ENCODE data around the gene MAML1. TPM values are rescaled to one million over a fixed set of nuclear protein-coding genes. Genes with fewer than 3 reads are reported as not detected.
A peak's percentile ranks its signal among the peaks of the same experiment; 100 is the strongest.

The MAML1 gene
- total RNA-seq, 1 experiment from 2014 or later = 10.6 TPM

- no peaks in the 10 kb centered on the region for H4K20me1 ChIP-seq (ENCODE audit: low read length)
- no peak overlapping the region for H2AFZ ChIP-seq (ENCODE audit: low read length)
- peaks cover 26% of the 10 kb centered on the region for H3K4me1 ChIP-seq (ENCODE audit: insufficient read depth, low read length)
- H3K9ac ChIP-seq (ENCODE audit: low read length) = no peak overlapping the region
- intact Hi-C loops (cut with micrococcal nuclease) = no loop called here
- peaks cover 5% of the 10 kb centered on the region for H3F3A ChIP-seq (ENCODE audit: low read length, unreplicated experiment)
- TF ChIP-seq EZH2 (IDR thresholded peaks at IDR 0.05; ENCODE audit: low read length, unreplicated experiment) = no peak
- no peak for TF ChIP-seq EZH2phosphoT487 (IDR thresholded peaks at IDR 0.05; ENCODE audit: borderline replicate concordance, low read length)
- TF ChIP-seq CTCF (conservative IDR thresholded peaks at IDR 0.05; ENCODE audit: low read depth, low read length) = no peak
- ChIA-PET POLR2A (ENCODE audit: unreplicated experiment) (no interaction called here), CTCF (no interaction called here)
- H3K36me3 ChIP-seq (ENCODE audit: low read depth, low read length) = peaks cover 20% of the 10 kb centered on the region
- H3K27me3 ChIP-seq (ENCODE audit: low read length) = no peaks in the 10 kb centered on the region
- H3K4me2 ChIP-seq (ENCODE audit: low read length) = no peak overlapping the region
- no TSS peak for BruUV-seq (replicated peaks)
- no peaks in the 10 kb centered on the region for H3K9me2 ChIP-seq (replicated peaks; ENCODE audit: low read length)
- DNase-seq (no peak), ATAC-seq (no peak)
- no peak overlapping the region for H3K27ac ChIP-seq (ENCODE audit: low read length)
- no peaks in the 10 kb centered on the region for H3K9me3 ChIP-seq (ENCODE audit: low read length)
- no peak overlapping the region for H3K4me3 ChIP-seq (ENCODE audit: low read length)
- H3K79me2 ChIP-seq (ENCODE audit: low read length) = peaks cover 29% of the 10 kb centered on the region
Measured at GRCh38 chr5:179767496-179768100, 35.0 kb downstream of the MAML1 start.

- Histone ChIP-seq H4K20me1 (ENCODE audit: low read length) (no peaks in the 10 kb centered on the region), H3K9me3 (ENCODE audit: low read length) (no peaks in the 10 kb centered on the region), H3K79me2 (ENCODE audit: low read length) (peaks cover 26% of the 10 kb centered on the region), H3K9ac (ENCODE audit: low read length) (no peak overlapping the region), H3K36me3 (ENCODE audit: low read depth, low read length) (peaks cover 20% of the 10 kb centered on the region), H3K4me2 (ENCODE audit: low read length) (no peak overlapping the region), H3K9me2 (replicated peaks; ENCODE audit: low read length) (no peaks in the 10 kb centered on the region), H3K27me3 (ENCODE audit: low read length) (no peaks in the 10 kb centered on the region), H3K4me3 (ENCODE audit: low read length) (no peak overlapping the region), H3K27ac (ENCODE audit: low read length) (no peak overlapping the region), H3K4me1 (ENCODE audit: insufficient read depth, low read length) (peaks cover 18% of the 10 kb centered on the region), H3F3A (ENCODE audit: low read length, unreplicated experiment) (no peaks in the 10 kb centered on the region), H2AFZ (ENCODE audit: low read length) (no peak overlapping the region)
- BruUV-seq (replicated peaks) = no TSS peak
- POLR2A ChIA-PET (ENCODE audit: unreplicated experiment) = no interaction called here
- 0 out of 2 replicates have a peak, but pooled peaks have one; percentile 24 for TF ChIP-seq CTCF (conservative IDR thresholded peaks at IDR 0.05; ENCODE audit: low read depth, low read length)
- no peak for TF ChIP-seq EZH2 (IDR thresholded peaks at IDR 0.05; ENCODE audit: low read length, unreplicated experiment)
- CTCF ChIA-PET = no interaction called here
- no peak for DNase-seq
- no peak for ATAC-seq
- intact Hi-C loops (cut with micrococcal nuclease) = no loop called here
Measured at GRCh38 chr5:179768326-179769085, 35.9 kb downstream of the MAML1 start.

GRCh38 chr5:179769271-179769670 is 36.6 kb downstream of the MAML1 start:
- no peak for TF ChIP-seq CTCF (conservative IDR thresholded peaks at IDR 0.05; ENCODE audit: low read depth, low read length)
- Histone ChIP-seq H3K27me3 (ENCODE audit: low read length) (no peaks in the 10 kb centered on the region), H3K4me1 (ENCODE audit: insufficient read depth, low read length) (peaks cover 13% of the 10 kb centered on the region), H3K9me2 (replicated peaks; ENCODE audit: low read length) (no peaks in the 10 kb centered on the region), H2AFZ (ENCODE audit: low read length) (no peak overlapping the region), H3K36me3 (ENCODE audit: low read depth, low read length) (peaks cover 20% of the 10 kb centered on the region), H3K4me3 (ENCODE audit: low read length) (no peak overlapping the region), H3K4me2 (ENCODE audit: low read length) (no peak overlapping the region), H3K79me2 (ENCODE audit: low read length) (peaks cover 18% of the 10 kb centered on the region), H3K9ac (ENCODE audit: low read length) (no peak overlapping the region), H4K20me1 (ENCODE audit: low read length) (no peaks in the 10 kb centered on the region), H3F3A (ENCODE audit: low read length, unreplicated experiment) (no peaks in the 10 kb centered on the region), H3K27ac (ENCODE audit: low read length) (no peak overlapping the region), H3K9me3 (ENCODE audit: low read length) (no peaks in the 10 kb centered on the region)
- no peak for ATAC-seq
- no peak for DNase-seq
- CTCF ChIA-PET = no interaction called here
- intact Hi-C loops (cut with micrococcal nuclease) = no loop called here
- POLR2A ChIA-PET (ENCODE audit: unreplicated experiment) = no interaction called here
- BruUV-seq (replicated peaks) = no TSS peak
